MV-4-11 (cell line): ENCODE data around the gene ZBTB4.

ENCODE experiments used
- DNase-seq: peaks from one replicate; lab custom pipeline; 2025; lab: John Stamatoyannopoulos, UW

ZBTB4 gene

GRCh38 chr17:7419819-7420610 lies 59.4 kb downstream of the ZBTB4 start, which contains the start of gene SPEM1:
Gene SPEM1, plus strand, starts transcription at chr17:7420324. Its CDS starts 61 bp downstream, at chr17:7420385.
- DNase-seq: no peak

- DNase-seq: no peak
Measured at GRCh38 chr17:7418472-7419152, 60.8 kb downstream of the ZBTB4 start.

GRCh38 chr17:7417056-7417655 lies 62.3 kb downstream of the ZBTB4 start:
- DNase-seq: no peak

GRCh38 chr17:7416323-7416722 lies 63.1 kb downstream of the ZBTB4 start:
- DNase-seq: no peak

- no peak for DNase-seq
Measured at GRCh38 chr17:7415784-7416183, 63.6 kb downstream of the ZBTB4 start.

GRCh38 chr17:7414837-7415236 lies 64.6 kb downstream of the ZBTB4 start:
- DNase-seq: no peak

GRCh38 chr17:7413346-7413985 lies 66.0 kb downstream of the ZBTB4 start:
- DNase-seq: no peak

GRCh38 chr17:7411427-7411750 lies 68.0 kb downstream of the ZBTB4 start:
- DNase-seq: no peak

GRCh38 chr17:7410634-7411426 lies 68.6 kb downstream of the ZBTB4 start:
- DNase-seq: no peak

- no peak for DNase-seq
Measured at GRCh38 chr17:7409716-7410115, 69.7 kb downstream of the ZBTB4 start.
